HG03439 (cell line): ENCODE results near the gene TAF7L.

Experiments used
- ATAC-seq: cut with Tn5 transposase; IDR thresholded peaks from one replicate; pipeline ENCODE4 v1.9.1; 2021; ENCODE audit warnings: mild to moderate bottlenecking, moderate library complexity; ENCODE audit not compliant: unreplicated experiment

TAF7L gene

DNA sequence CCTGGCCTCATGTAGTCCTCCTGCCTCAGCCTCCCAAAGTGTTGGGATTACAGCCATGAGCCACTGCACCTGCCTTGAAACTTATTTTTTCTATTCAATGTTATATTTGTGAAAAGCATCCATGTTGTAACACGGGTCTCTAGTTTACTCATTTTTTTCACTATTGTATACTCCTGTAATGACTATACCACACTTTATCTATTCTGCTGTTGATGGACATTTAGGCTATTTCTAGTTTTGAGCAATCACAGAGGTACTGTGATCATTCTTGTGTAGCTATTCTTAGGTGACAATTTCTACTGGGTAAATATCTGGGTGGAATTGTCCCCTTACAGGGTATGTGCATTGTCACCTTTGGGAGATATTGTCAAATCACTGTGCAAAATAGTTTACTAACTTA lies 67.9 kb downstream of the TAF7L start:
- no peak for ATAC-seq

DNA sequence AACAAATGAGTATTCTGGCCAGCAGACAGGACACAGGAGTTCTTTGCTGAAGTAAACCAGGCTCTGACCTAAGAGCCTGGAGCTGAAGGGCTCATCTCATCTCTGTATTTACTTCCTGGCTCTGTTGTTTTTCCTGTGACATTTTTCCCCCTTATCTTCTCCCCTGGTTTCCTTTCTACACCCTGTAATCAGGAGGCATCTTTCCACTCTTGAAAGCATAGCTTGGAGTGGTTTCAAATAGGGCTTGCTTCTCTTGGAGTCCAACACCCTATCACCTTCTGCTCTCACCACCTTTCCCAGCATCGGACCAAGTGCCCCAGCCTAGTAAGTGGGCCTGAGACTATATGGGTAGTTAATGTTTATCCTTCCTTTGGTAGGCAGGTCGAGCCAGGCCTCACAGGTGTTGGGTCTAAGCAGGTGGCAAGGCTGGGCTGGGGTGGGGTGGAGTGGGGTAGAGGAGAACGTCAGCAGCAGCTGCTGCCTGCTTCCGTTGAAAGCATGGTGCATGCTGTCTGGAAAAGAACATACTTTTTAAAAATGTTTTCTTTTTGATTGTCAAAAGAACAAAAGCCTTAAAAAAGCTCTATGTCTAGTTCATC lies 70.4 kb downstream of the TAF7L start:
- ATAC-seq = no peak

DNA sequence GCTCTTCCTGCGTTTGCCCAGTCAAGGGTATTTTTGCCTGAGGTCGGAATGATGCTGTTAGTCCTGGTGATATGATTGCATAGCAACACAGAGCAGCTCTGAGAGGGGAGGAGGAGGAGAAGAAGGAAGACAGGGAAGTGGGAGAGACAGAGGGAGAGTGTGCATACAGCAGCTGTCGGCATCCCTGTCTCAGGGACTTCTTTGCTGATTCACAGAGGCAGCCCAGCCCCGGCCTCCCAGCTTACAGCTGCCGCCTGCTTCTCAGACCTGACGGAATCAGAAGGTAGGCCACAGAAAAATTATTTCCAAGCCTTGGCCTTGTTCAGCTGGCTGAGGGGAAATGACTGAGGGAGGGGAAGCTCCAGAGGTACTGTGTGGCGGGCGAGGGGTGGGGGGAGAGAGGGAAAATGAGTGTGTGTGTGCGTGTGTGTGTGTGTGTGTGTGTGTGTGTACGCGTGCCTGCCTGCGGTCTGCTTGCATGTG lies 71.2 kb downstream of the TAF7L start:
- ATAC-seq = no peak

GRCh38 chrX:101219116-101219863 lies 71.8 kb downstream of the TAF7L start, which contains the start of gene DRP2:
Gene DRP2 (plus strand): TSS chrX:101219786. CDS start chrX:101231648, 11,862 bp downstream.
- no peak for ATAC-seq
